VCaP (cell line): Measurements from ENCODE around the gene CACHD1.
"Not testable (repeated sequence)": the region's sequence is repeated elsewhere in the genome, so short reads cannot be mapped to it uniquely, and the experiment has no call there.

Experiments used
- H3K27ac ChIP-seq: fragments of 450-650 bp; 2 replicates; pipeline ENCODE4 v1.5.1; 2017
- TF ChIP-seq, protein P1 (sequence below): fragments of 450-650 bp; conservative IDR thresholded peaks from 2 replicates; pipeline ENCODE4 v1.5.1; 2017; ENCODE audit warnings: mild to moderate bottlenecking, moderate library complexity

The CACHD1 gene

DNA sequence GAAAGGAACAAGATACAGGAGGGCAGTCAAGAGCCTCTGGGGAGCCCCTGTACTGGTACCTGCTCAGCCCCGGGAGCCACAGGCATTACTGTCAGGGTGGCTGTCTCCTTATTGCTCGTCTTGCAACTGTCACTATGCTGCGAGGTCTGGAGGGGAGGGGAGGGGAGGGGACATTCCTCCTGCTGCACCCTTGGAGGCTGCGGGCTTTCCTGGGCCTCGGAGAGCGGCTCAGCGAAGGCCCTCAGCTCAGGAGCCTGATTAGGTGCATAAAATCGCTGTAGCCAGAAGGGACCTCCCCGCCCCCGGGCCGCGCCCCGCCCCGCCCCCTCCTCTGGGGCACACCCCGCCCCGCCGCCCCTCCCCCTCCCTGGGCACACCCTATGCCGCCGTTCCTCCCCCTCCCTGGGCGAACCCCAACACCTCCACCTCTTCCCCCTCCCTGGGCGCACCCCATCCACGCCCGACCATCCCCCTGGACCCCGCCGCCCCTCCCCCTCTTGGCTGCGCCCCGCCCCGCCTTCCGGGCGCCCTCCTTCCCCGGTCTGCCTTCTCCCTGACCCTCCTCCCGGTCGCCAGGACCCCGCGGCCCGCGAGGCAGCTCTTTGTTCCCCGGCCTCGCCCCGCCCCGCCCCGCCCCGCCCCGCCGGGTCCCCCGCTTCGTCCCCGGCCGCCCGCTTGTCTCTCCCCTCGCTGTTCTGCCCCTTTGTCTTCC lies 35.5 kb downstream of the CACHD1 start:
- TF ChIP-seq, protein P1, sequence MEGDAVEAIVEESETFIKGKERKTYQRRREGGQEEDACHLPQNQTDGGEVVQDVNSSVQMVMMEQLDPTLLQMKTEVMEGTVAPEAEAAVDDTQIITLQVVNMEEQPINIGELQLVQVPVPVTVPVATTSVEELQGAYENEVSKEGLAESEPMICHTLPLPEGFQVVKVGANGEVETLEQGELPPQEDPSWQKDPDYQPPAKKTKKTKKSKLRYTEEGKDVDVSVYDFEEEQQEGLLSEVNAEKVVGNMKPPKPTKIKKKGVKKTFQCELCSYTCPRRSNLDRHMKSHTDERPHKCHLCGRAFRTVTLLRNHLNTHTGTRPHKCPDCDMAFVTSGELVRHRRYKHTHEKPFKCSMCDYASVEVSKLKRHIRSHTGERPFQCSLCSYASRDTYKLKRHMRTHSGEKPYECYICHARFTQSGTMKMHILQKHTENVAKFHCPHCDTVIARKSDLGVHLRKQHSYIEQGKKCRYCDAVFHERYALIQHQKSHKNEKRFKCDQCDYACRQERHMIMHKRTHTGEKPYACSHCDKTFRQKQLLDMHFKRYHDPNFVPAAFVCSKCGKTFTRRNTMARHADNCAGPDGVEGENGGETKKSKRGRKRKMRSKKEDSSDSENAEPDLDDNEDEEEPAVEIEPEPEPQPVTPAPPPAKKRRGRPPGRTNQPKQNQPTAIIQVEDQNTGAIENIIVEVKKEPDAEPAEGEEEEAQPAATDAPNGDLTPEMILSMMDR: no peak
- H3K27ac ChIP-seq: no peak overlapping the region

DNA sequence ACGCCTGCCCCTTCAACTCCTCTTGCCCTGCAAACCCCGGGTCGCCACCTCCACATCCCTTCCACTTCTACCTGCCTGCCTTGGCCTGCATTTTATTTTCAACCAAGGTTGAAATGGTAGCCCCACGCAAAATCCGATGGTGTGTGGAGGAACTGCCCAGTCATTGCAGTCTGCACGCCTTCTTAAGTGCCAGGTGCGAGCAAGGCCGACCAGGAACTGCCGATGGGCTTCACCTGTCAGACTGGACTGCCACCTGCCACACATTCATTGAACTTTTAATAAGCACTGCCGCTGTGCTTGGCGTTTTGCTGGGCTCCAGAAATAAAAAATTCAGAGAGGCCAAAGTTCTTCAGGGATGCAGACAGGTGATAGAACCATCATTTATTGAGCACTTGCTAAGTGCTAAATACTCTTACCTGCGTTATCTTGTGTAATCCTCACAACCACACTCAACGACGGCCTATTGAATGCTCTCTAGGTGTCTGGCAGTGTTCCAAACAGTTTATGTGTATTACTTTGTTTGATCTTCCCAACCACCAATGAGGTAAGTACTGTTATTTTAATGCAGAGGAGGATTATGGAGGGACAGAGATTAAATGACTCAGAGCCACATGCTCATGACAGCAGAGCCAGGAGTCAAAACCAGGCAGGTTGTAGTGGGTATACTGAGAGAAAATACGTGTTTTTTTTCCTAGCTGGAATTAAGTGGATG lies 36.2 kb downstream of the CACHD1 start:
- TF ChIP-seq, protein P1: no peak
- H3K27ac ChIP-seq: no peak overlapping the region

DNA sequence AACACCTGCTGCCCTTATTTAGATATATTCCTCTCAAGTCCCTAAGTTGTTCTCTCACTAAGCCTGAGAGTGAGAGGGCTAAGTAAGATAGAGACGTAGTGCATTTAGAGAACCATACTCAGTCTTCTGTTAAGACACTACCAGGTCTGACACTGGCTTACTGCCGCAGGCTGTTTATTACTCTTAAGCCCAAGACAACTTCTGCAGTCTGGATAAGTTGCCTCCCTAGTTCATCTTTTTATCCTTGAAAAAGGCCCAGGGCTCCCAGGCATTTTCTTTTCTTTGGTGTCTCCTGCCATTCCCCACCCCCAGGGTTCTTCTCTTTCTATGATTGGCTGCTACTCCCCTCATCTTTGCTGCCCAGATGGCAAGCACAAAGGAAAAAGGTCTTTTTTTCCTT lies 38.7 kb downstream of the CACHD1 start:
- no peak overlapping the region for H3K27ac ChIP-seq
- TF ChIP-seq, protein P1: no peak

DNA sequence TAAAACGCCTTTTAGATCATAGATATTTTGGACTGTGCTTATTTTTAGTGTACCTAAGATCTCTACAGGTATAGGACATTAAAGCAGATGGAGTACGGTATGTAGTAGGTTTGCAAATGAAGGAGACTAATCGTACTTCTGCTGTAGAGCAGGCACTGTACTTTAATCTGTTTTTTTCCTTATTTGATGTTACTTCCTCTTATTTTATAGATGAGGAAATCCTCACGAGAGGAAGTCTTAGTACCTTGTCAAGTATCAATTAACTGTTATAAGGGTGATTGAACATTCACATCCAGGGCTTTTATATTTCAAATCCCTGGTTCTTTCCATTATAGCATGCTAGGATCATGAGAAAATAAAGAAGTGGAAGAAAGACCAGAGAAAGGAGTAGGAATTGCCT lies 41.1 kb downstream of the CACHD1 start:
- TF ChIP-seq, protein P1: no peak
- H3K27ac ChIP-seq: no peak overlapping the region

DNA sequence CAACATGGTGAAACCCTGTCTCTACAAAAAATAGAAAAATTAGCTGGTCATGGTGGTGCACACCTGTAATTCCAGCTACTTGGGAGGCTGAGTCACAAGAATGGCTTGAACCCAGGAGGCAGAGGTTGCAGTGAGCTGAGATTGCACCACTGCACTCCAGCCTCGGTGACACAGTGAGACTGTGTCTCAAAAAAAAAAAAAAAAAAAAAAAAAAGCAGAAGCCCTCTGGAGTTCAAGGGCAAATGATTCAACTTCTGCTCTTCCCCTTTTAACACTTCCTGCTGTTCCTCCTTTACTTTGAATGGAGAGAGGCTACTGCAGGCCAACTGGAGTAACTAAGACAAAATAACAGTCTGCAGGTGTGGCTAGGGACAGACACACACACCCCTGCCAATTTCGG lies 42.3 kb downstream of the CACHD1 start:
- H3K27ac ChIP-seq: not testable (repeated sequence)

DNA sequence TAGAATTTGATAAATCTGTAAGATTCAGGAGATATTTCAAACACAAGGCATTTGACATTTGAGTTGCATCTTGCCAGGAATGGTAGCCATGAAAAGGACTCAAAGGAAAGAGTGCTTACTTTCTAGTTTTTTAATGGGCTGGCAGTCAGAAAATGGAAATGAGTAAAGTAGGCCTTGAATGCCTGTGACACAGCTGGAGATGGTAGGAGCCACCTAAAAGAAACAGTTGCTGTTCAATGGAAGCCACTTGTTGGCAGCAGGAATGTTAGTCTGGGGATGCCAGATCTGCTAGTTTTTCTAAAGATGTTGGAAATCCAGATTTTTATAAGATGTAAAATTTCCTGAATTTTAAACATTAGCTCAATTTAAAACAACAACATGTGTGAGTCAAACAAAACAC lies 43.6 kb downstream of the CACHD1 start:
- no peak overlapping the region for H3K27ac ChIP-seq
- TF ChIP-seq, protein P1: no peak

DNA sequence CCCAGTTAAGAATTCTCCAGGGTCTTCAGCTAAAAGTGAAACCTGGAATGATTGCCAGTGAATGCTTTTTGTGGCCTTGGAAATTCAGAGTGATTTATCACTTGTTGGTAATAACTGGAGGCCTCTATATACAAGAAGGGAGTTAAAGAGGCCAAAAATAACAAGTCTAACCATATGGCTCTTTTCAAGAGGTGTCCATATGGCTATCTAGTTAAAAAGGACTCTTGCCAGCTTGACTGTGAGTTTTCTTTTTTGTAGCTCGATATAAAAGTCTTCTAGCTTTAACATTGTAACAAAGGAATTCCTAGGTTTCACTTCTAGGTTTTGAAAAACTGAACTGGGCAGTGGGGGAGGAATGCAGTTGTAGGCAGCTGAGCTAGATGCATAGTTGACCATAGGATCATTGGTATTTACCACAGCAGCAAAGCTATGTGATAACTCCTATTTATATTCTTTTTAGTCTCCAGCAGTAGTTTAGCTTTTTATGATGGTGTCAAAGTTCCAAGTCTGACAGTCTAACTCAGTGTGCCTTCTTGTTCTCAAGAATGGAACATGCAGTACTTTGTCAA lies 44.4 kb downstream of the CACHD1 start:
- H3K27ac ChIP-seq: no peak overlapping the region
- TF ChIP-seq, protein P1: no peak

DNA sequence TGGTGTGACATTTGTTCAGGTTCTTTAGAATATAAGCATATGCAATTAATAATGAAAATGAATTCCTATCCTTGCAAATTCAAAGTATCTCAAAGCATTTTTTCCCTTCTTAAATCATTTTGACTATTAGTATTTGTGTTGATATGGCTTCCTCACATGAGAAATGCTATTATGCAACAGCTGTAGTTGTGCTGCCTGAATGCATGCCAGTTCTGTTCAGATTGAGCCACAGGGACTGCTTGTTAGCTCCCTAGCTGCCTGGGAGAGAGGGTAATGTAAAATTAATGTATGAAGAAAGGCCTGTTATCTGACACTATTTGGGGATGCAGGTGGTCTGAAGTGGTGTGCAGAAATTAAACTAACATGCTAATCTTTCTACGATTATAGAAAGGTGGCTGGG lies 45.5 kb downstream of the CACHD1 start:
- no peak overlapping the region for H3K27ac ChIP-seq
- TF ChIP-seq, protein P1: no peak
